ENCODE results near the gene BATF.

BATF gene

DNA sequence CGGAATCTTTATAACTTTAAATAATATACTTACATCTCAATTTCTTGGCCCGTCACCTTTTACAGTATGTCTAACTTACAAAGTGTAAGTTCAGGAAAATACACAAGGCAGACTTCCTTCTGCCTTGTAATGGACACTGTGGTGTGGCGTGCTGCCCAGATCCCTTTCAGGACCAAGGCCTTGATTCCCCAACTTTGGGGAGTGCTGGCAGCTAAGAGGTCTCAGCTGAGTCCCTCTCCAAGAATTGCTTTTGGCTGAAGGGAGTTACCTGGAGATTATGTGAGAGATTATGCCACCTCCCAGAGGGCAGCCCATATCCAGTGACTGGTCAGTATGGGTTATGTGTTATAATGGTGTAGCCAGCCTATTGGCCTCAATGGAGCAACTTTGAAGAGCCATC, 21.2 kb upstream of the BATF start:
- Histone ChIP-seq H3K4me3 (ENCODE audit: extremely low read depth, insufficient read depth, low read length, poor library complexity, severe bottlenecking) (no peak overlapping the region), H3K9me3 (ENCODE audit: control insufficient read depth, low read length) (no peaks in the 10 kb centered on the region), H3K36me3 (ENCODE audit: control insufficient read depth, insufficient read depth, low read length) (no peaks in the 10 kb centered on the region), H3K4me1 (ENCODE audit: control insufficient read depth, insufficient read depth, low read length, poor library complexity, severe bottlenecking) (no peaks in the 10 kb centered on the region), H3K27ac (ENCODE audit: low read depth, low read length, severe bottlenecking) (no peak overlapping the region)
- WGBS, 2 experiments (ENCODE audit: insufficient coverage in 2 of 2) = 100% methylated on average over 1 of the region's 3 CpGs

DNA sequence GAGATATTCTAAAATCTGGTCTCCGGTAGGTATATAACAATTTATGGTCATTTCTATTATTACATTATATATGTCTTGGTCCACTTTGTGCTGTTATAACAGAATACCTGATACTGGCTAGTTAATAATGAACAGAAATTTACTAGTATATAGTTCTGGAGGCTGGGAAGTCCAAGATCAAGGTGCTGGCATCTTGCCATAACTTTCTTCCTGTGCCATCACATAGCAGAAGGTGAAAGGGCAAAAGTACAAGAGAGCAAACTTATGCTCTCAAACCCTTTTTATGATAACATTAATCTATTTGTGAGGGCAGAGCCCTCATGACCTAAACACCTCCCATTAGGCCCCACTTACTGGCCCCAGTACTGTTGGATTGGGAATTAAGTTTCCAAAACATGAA, 17.9 kb upstream of the BATF start:
- H3K4me3 ChIP-seq (ENCODE audit: extremely low read depth, insufficient read depth, low read length, poor library complexity, severe bottlenecking) = no peak overlapping the region
- no peaks in the 10 kb centered on the region for H3K4me1 ChIP-seq (ENCODE audit: control insufficient read depth, insufficient read depth, low read length, poor library complexity, severe bottlenecking)
- WGBS, 2 experiments (ENCODE audit: insufficient coverage in 2 of 2) = no CpG with 5 or more reads among the region's 1 CpG
- no peaks in the 10 kb centered on the region for H3K36me3 ChIP-seq (ENCODE audit: control insufficient read depth, insufficient read depth, low read length)
- no peak overlapping the region for H3K27ac ChIP-seq (ENCODE audit: low read depth, low read length, severe bottlenecking)
- no peaks in the 10 kb centered on the region for H3K9me3 ChIP-seq (ENCODE audit: control insufficient read depth, low read length)

DNA sequence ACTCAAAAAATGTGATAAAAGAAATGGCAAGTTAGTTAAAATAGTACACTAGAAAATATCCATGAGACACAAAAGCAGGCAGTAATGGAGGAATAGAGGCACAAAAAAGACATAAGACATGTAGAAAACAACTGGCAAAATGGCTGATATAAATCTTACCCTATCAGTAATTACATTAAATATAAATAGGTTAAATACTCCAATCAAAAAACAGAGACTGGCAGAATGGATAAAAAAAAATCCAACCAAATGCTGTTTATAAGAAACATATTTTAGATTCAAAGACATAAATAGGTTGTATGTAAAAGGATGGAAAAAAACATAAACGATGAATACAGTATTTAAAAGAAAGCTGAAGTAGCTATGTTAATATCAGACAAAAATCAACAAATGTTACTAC, 15.3 kb upstream of the BATF start:
- Histone ChIP-seq H3K36me3 (ENCODE audit: control insufficient read depth, insufficient read depth, low read length) (no peaks in the 10 kb centered on the region), H3K9me3 (ENCODE audit: control insufficient read depth, low read length) (peaks cover 4% of the 10 kb centered on the region), H3K4me3 (ENCODE audit: extremely low read depth, insufficient read depth, low read length, poor library complexity, severe bottlenecking) (no peak overlapping the region), H3K4me1 (ENCODE audit: control insufficient read depth, insufficient read depth, low read length, poor library complexity, severe bottlenecking) (no peaks in the 10 kb centered on the region), H3K27ac (ENCODE audit: low read depth, low read length, severe bottlenecking) (no peak overlapping the region)
- WGBS, 2 experiments (ENCODE audit: insufficient coverage in 2 of 2) = no CpG with 5 or more reads among the region's 1 CpG

DNA sequence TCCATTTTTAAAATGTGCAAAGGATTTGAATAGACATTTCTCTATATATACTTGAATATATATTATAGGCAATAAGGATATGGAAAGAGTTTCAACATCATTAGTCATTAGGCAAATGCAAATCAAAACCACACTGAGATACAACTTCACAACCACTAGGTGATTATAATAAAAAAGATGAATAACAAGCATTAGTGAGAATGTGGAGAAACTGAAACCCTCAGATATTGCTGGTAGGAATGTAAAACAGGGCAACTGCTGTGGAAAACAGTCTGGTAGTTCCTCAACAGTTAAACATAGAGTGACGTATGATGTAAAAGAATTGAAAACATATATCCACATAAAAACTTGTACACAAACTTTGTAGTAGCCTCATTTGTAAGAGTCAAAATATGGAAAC, 11.7 kb upstream of the BATF start:
- Histone ChIP-seq H3K4me1 (ENCODE audit: control insufficient read depth, insufficient read depth, low read length, poor library complexity, severe bottlenecking) (no peaks in the 10 kb centered on the region), H3K9me3 (ENCODE audit: control insufficient read depth, low read length) (peaks cover 4% of the 10 kb centered on the region), H3K27ac (ENCODE audit: low read depth, low read length, severe bottlenecking) (no peak overlapping the region), H3K36me3 (ENCODE audit: control insufficient read depth, insufficient read depth, low read length) (no peaks in the 10 kb centered on the region), H3K4me3 (ENCODE audit: extremely low read depth, insufficient read depth, low read length, poor library complexity, severe bottlenecking) (no peak overlapping the region)
- whole genome bisulfite sequencing, 2 experiments (ENCODE audit: insufficient coverage in 2 of 2) = no CpG with 5 or more reads among the region's 1 CpG

DNA sequence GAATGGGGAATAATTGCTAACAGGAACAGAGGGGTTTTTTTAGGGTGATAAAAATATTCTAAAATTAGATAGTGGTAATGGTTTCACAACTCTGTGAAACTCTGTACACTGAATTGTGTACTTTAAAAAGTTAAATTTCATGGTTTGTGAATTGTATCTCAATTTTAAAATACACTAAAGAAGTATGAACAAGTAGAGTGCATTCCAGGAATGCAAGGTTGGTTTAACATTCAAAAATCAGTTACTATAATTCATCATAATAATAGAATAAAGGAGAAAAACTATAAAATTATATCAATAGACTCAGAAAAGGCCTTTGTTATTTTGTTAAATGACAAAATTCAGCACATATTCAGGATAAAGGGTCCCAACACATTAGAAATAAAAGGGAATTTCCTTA, 11.1 kb upstream of the BATF start:
- Histone ChIP-seq H3K27ac (ENCODE audit: low read depth, low read length, severe bottlenecking) (no peak overlapping the region), H3K36me3 (ENCODE audit: control insufficient read depth, insufficient read depth, low read length) (no peaks in the 10 kb centered on the region), H3K4me3 (ENCODE audit: extremely low read depth, insufficient read depth, low read length, poor library complexity, severe bottlenecking) (no peak overlapping the region)

DNA sequence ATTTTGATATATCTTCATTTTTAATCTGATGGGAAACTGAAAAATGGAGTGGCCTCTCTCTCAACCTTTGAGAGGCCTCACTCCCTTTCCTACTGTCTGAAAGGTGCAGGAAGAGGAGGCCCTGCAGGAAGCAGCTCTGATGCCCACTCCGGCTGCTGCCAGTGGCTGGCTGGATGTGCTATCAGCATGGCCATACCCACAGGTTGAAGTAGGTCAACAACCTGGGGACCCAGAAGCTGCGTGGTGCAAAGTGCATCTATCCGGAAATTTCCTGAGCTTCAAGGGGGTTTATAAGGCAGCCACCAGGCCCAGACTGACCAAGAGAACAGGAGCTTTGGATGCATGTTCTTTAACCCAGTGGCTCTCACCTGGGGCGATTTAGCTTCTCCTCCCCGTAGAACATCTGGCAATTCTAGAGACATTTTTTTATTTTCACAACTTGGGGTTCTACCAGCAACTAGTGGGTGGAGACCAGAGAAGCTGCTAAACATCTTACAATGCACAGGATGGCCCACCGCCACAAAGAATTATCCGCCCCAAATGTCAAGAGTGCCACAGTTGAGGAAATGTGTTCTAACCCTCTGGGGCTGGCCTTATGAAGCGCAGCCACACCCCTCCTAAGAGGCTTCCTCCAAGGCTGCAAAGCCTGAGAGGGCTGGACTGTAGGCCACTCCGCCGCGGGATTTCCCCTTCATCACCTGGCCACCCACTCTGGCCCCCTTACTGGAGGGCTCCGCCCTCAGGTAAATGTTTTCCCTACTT, 8.2 kb upstream of the BATF start:
- H3K4me3 ChIP-seq (ENCODE audit: extremely low read depth, insufficient read depth, low read length, poor library complexity, severe bottlenecking) = no peak overlapping the region
- H3K9me3 ChIP-seq (ENCODE audit: control insufficient read depth, low read length) = peaks cover 4% of the 10 kb centered on the region
- 90 to 97% methylated on average over 9 to 11 of the region's 12 CpGs for WGBS, 2 experiments (ENCODE audit: insufficient coverage in 2 of 2)
- H3K36me3 ChIP-seq (ENCODE audit: control insufficient read depth, insufficient read depth, low read length) = no peaks in the 10 kb centered on the region
- H3K27ac ChIP-seq (ENCODE audit: low read depth, low read length, severe bottlenecking) = no peak overlapping the region
- H3K4me1 ChIP-seq (ENCODE audit: control insufficient read depth, insufficient read depth, low read length, poor library complexity, severe bottlenecking) = no peaks in the 10 kb centered on the region

More for the DNA sequence above, 11.1 kb upstream of the BATF start:
- Histone ChIP-seq H3K9me3 (ENCODE audit: control insufficient read depth, low read length) (peaks cover 4% of the 10 kb centered on the region), H3K4me1 (ENCODE audit: control insufficient read depth, insufficient read depth, low read length, poor library complexity, severe bottlenecking) (no peaks in the 10 kb centered on the region)

DNA sequence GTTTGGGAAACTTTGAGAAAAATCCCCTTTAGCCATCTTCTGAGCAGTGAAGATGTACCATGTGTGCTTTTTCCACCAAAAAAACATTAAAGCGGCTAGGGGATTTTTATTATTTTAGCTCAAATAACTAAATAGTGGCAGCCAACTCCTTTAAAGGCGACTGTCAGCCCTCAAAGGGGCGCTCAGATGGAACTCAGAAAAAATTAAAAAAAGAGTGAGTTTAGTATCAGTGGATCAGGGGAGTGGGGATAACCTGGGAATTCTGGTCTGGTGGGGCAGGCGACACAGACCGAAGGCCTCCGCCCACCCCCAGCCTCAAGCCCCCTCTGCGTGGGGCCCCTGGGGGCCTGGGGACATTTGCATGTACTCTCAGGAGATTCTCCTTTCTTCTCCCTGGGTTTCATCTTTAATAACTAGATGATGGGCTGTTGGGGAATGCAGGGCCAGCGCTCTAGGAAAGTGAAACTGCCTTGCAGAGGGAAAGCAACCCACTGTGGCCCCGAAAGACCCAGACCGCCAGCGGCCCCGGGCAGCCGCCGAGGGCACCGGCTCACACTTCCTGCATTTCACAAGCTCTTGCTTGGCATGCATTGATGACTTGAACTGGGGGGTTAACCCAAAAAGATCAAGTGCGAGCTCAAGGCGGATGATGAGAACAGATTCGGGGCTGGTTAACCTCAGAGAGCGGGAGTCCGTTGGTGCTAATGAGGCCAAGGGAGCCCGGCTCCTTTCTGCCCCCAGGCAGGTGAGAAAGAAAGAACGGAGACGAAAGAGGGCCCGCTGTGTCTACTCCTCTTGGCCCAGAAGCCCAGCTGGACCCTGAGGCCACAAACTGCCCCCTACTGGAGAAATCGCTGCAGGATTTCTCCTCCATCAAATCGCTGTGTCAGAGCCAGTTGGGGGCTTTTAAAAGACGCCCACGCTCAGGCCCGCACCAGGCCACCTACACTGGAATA, 7.3 kb upstream of the BATF start:
- Histone ChIP-seq H3K4me1 (ENCODE audit: control insufficient read depth, insufficient read depth, low read length, poor library complexity, severe bottlenecking) (no peaks in the 10 kb centered on the region), H3K36me3 (ENCODE audit: control insufficient read depth, insufficient read depth, low read length) (no peaks in the 10 kb centered on the region), H3K27ac (ENCODE audit: low read depth, low read length, severe bottlenecking) (no peak overlapping the region), H3K9me3 (ENCODE audit: control insufficient read depth, low read length) (peaks cover 4% of the 10 kb centered on the region), H3K4me3 (ENCODE audit: extremely low read depth, insufficient read depth, low read length, poor library complexity, severe bottlenecking) (no peak overlapping the region)
- WGBS, 2 experiments (ENCODE audit: insufficient coverage in 2 of 2) = 72 to 89% methylated on average over 21 to 23 of the region's 29 CpGs

DNA sequence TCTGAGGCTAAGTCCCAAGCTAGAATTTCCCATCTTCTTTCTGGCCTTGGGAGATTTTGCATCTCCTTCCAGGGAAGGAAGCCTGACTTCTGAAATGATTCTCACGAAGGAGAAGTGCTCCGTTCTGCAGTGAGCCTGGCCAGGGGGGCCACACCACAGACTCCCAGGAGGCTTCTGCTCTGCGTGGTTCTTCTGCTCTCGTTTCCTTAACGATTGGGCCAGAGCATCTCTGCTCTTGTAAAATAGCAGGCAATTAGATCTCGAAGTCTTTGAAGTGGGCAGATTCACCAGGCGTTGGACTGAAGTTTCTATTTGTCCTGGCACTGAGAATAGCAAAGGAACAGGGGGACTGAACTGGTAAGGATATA, 6.7 kb upstream of the BATF start:
- Histone ChIP-seq H3K36me3 (ENCODE audit: control insufficient read depth, insufficient read depth, low read length) (no peaks in the 10 kb centered on the region), H3K4me3 (ENCODE audit: extremely low read depth, insufficient read depth, low read length, poor library complexity, severe bottlenecking) (no peak overlapping the region), H3K4me1 (ENCODE audit: control insufficient read depth, insufficient read depth, low read length, poor library complexity, severe bottlenecking) (no peaks in the 10 kb centered on the region), H3K27ac (ENCODE audit: low read depth, low read length, severe bottlenecking) (no peak overlapping the region), H3K9me3 (ENCODE audit: control insufficient read depth, low read length) (peaks cover 4% of the 10 kb centered on the region)
- 73 to 74% methylated on average over 6 to 7 of the region's 7 CpGs for WGBS, 2 experiments (ENCODE audit: insufficient coverage in 2 of 2)

DNA sequence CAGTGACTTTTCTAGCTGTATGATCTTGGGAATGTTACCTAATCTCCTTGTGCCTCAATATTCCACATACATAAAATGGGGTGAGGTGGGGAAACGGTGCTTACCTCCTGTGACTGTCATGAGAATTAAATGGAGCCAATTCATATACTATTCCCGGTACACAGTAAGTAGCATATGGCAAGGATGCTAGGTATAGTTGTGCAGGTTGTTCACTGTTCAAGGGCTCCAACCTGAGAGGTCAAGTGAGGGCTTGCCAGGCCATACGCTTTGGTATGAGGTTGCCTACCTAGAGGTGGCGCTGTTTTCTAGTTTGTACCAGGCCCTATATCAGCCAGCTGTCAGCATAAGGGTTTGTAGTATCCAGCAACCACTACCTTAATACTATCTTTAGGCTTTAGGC, 3.6 kb upstream of the BATF start:
- WGBS, 2 experiments (ENCODE audit: insufficient coverage in 2 of 2) = 70 to 86% methylated on average over 2 to 3 of the region's 4 CpGs
- Histone ChIP-seq H3K4me3 (ENCODE audit: extremely low read depth, insufficient read depth, low read length, poor library complexity, severe bottlenecking) (no peak overlapping the region), H3K4me1 (ENCODE audit: control insufficient read depth, insufficient read depth, low read length, poor library complexity, severe bottlenecking) (peaks cover 22% of the 10 kb centered on the region), H3K9me3 (ENCODE audit: control insufficient read depth, low read length) (no peaks in the 10 kb centered on the region), H3K27ac (ENCODE audit: low read depth, low read length, severe bottlenecking) (no peak overlapping the region), H3K36me3 (ENCODE audit: control insufficient read depth, insufficient read depth, low read length) (no peaks in the 10 kb centered on the region)

DNA sequence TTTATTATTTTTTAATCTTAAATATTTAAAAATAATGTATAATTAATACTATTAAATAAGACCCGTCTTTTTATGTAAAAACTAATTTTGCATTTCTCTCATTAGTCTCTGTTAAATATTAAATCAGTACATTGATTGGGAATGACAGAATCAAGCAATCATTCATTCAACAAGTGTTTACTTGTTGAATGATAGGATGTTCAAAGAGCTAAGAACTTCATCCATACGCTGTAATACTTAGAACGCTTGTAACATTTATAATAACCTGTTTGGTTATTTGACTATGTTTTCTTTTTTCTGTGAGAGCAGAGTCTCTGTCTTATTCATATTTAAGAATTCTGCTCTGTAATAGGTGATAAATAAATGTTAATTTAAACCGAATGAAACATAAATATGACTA, 2.9 kb upstream of the BATF start:
- no peak overlapping the region for H3K27ac ChIP-seq (ENCODE audit: low read depth, low read length, severe bottlenecking)
- H3K36me3 ChIP-seq (ENCODE audit: control insufficient read depth, insufficient read depth, low read length) = no peaks in the 10 kb centered on the region
- no CpG with 5 or more reads among the region's 4 CpGs for WGBS, 2 experiments (ENCODE audit: insufficient coverage in 2 of 2)
- no peak overlapping the region for H3K4me3 ChIP-seq (ENCODE audit: extremely low read depth, insufficient read depth, low read length, poor library complexity, severe bottlenecking)
- peaks cover 23% of the 10 kb centered on the region for H3K4me1 ChIP-seq (ENCODE audit: control insufficient read depth, insufficient read depth, low read length, poor library complexity, severe bottlenecking)
- no peaks in the 10 kb centered on the region for H3K9me3 ChIP-seq (ENCODE audit: control insufficient read depth, low read length)

Data from mesodermal cell (in vitro differentiated cells).